ENCODE results near the gene MAPK12.

DNA sequence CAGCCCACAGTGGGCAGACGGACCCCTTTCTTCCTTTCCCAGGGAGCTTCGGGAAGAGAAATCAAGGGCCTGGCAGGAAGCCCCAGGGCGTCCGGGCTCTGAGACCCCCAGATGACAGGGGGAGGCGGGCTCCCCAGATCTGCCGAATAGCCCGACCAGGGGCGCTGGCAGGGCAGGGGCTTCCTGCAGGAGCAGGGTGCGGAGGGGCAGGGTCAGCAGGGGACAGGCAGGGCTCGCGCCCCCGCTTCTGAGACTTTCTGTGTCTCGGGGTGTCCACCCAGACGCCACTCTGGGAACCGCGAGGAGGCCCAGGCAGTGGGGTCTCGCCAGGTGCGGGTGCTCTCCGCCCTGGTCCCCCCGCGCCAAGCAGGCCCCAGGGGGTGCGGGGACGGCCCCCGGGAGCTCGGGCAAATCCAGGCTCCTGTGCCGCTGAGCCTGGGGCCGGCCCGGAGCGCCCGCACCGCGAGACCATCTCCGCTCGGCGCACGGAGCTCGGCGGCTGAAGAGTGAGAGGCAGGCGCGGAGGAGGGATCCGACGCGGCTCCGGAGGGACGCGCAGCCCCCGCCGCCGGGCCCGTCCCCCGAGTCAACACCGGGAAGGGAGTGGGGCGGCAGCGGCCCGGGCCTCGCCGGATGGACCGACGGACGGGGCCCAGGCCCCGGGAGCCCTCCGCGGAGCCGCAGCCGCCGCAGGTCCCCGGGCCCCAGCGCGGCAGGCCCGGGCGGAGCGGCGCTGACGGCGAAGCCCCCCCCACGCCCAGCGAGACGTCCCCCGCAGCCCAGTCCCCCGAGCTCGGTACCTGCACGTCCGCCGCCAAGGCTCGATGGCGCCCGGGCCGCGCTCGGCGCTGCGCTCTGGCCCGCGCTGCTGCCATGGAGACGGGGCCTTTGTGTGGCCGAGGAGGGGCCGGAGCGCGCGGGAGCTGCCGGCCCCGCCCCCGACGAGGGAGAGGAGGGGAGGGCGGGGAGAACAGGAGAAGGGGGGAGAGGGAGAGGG, 45.6 kb upstream of the MAPK12 start, which contains the start of gene PLXNB2:
- TF ChIP-seq, protein P1, sequence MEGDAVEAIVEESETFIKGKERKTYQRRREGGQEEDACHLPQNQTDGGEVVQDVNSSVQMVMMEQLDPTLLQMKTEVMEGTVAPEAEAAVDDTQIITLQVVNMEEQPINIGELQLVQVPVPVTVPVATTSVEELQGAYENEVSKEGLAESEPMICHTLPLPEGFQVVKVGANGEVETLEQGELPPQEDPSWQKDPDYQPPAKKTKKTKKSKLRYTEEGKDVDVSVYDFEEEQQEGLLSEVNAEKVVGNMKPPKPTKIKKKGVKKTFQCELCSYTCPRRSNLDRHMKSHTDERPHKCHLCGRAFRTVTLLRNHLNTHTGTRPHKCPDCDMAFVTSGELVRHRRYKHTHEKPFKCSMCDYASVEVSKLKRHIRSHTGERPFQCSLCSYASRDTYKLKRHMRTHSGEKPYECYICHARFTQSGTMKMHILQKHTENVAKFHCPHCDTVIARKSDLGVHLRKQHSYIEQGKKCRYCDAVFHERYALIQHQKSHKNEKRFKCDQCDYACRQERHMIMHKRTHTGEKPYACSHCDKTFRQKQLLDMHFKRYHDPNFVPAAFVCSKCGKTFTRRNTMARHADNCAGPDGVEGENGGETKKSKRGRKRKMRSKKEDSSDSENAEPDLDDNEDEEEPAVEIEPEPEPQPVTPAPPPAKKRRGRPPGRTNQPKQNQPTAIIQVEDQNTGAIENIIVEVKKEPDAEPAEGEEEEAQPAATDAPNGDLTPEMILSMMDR (IDR thresholded peaks at IDR 0.05; ENCODE audit: low read depth, low read length): no peak
- no peak for TF ChIP-seq POLR2A (IDR thresholded peaks at IDR 0.05; ENCODE audit: extremely low read depth, insufficient read length)
- no peak for TF ChIP-seq MYC (IDR thresholded peaks at IDR 0.05; ENCODE audit: low read depth, low read length)

Data from NB4 (cell line).